GM10248 (cell line): Measurements from ENCODE around the gene BUD13.
A peak's percentile ranks its signal among the peaks of the same experiment; 100 is the strongest.
"Not testable (repeated sequence)": the region's sequence is repeated elsewhere in the genome, so short reads cannot be mapped to it uniquely, and the experiment has no call there.

ENCODE experiments used
- CTCF ChIA-PET: fragments of 300-600 bp; sonication (Branson Sonifier 250); formaldehyde crosslinking; extraction: SDS; loops from one replicate; lab custom pipeline; 2021; ENCODE audit warnings: antibody characterized with exemption; lab: Yijun Ruan, JAX
- POLR2A ChIA-PET: fragments of 350-650 bp; sonication (Branson Sonifier 250); formaldehyde crosslinking; extraction: SDS; loops from one replicate; lab custom pipeline; 2020; ENCODE audit warnings: antibody characterized with exemption; lab: Yijun Ruan, JAX
- DNase-seq: peaks from one replicate; pipeline ENCODE4 v3.0.0; 2012; ENCODE audit errors: extremely low spot score
- TF ChIP-seq, protein P1 (sequence below): IDR thresholded peaks from 2 replicates; pipeline ENCODE4 v1.5.1; 2012; ENCODE audit warnings: mild to moderate bottlenecking, low read depth; ENCODE audit errors: extremely low read depth, missing control alignments, control extremely low read depth

BUD13 gene

DNA sequence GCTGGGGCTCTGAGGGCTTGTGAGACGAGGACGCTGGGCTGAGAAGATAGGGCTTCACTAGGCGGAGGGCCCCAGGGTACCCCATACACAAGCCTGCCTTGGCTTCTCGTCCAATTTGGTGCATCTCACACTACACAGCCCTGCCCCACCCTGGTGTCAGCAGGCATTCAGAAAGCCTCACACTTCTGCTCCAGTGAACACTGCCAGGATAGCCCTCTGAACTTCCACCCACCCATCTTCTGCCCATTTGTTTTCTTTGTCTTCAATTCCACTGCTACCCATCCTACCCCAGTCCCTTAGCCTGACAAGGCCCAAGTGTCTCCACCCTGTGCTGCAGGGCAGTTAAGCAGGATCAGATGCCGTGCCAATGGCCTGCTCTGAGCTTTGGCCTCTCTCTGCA, 1.9 kb upstream of the BUD13 start:
- POLR2A ChIA-PET: no interaction called here

DNA sequence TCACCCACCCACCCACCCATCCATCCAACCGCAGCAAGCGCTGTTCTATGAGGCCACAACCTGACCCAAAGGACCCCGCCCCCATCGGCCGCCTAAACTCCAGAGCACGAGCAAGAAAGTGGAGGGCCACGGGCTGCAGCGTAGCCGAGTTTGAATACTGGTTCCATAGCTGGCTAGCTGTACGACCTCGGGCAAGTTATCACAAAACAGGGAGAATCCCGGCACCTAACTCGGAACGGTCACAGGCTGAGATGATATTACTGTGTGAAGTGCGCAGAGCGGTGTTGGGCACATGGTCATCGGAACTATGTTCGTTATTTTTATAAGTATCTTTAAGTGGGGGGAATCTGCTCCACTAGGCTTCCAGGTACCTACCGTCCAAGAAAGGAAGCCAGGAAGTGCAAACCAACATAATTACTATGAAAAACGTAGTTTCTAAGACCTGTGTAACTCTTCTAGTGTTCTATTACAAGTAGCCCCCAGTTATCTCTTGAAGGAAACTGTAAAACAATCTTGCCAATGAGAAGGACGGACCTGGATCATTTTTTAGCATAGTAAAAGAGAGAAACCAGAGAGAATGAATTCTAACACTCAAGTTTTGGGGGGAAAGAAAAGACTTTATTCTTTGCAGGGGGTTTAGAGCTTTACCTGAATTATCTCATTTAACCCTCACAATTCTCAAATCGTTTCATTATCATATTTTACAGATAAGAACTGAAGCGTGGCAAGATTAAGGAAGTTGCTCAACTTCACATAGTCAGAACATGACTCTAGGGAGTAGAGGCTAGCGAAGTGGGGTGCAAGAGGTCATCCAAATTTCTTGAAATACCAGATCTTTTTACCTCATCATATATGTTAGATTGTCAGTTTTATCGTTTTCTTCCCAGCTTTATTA, 663 bp upstream of the BUD13 start:
- TF ChIP-seq, protein P1, sequence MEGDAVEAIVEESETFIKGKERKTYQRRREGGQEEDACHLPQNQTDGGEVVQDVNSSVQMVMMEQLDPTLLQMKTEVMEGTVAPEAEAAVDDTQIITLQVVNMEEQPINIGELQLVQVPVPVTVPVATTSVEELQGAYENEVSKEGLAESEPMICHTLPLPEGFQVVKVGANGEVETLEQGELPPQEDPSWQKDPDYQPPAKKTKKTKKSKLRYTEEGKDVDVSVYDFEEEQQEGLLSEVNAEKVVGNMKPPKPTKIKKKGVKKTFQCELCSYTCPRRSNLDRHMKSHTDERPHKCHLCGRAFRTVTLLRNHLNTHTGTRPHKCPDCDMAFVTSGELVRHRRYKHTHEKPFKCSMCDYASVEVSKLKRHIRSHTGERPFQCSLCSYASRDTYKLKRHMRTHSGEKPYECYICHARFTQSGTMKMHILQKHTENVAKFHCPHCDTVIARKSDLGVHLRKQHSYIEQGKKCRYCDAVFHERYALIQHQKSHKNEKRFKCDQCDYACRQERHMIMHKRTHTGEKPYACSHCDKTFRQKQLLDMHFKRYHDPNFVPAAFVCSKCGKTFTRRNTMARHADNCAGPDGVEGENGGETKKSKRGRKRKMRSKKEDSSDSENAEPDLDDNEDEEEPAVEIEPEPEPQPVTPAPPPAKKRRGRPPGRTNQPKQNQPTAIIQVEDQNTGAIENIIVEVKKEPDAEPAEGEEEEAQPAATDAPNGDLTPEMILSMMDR: no peak
- DNase-seq: peak; percentile 44
- CTCF ChIA-PET: interaction anchor here (2.7 to 5.1 kb wide), 2 partner anchors 16 to 31 kb away, joined by 9 to 53 read pairs; partner anchors contain the start of genes APOA5 and ZPR1
- POLR2A ChIA-PET: interaction anchor here (1.4 kb wide), 1 partner anchor 13 kb away, joined by 3 read pairs; no protein-coding TSS in a partner anchor

More for the DNA sequence above, 1.9 kb upstream of the BUD13 start:
- TF ChIP-seq, protein P1: no peak
- CTCF ChIA-PET: interaction anchor here (5.1 kb wide), 1 partner anchor 14 kb away, joined by 53 read pairs; the partner anchor contains the start of genes APOA5 and ZPR1
- no peak for DNase-seq

DNA sequence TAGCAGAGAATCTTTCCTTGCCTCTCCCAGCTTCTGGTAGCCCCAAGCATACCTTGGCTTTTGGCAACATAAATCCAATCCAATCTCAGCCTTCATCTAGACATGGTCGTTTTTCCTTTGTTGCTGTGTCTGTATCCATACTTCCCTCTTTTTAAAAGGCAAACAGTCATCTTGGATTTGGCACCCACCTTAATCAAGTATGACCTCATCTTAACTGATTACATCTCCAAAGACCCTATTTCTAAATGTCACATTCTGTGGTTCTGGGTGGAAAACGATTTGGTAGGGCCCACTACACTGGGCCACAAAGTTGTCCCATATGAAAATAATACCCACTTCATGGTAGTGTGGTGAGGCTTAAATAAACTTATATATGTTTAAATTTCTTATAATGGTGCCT, 852 bp downstream of the BUD13 start:
- CTCF ChIA-PET: interaction anchor here (0.9 to 5.1 kb wide), 5 partner anchors 16 to 335 kb away, joined by 3 to 53 read pairs (median 5); partner anchors contain the start of genes APOA5 and ZPR1
- TF ChIP-seq, protein P1: no peak
- no peak for DNase-seq

DNA sequence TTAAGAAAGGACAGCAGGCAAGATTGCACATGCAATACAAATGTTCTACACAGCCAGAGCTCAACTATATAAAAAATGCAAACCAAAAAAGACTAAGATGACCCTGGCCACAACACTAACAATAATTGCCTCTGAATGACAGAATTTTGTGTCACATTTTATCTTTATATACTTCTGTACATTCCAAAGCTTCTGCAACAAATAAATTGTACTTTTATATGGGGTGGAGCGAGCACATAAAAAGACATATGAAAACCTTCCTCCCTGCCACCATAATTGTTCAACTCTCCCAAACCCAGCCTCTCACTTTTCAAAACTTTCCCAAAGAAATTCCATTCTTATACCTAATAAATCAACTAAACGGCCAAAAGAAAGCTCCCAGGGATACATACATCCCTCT, 10.7 kb downstream of the BUD13 start:
- CTCF ChIA-PET: interaction anchor here (1.0 to 2.4 kb wide), 5 partner anchors 15 to 465 kb away, joined by 3 to 5 read pairs (median 3); no protein-coding TSS in a partner anchor
- TF ChIP-seq, protein P1: no peak
- DNase-seq: no peak
- POLR2A ChIA-PET: no interaction called here

More for the DNA sequence above, 852 bp downstream of the BUD13 start:
- POLR2A ChIA-PET: no interaction called here

DNA sequence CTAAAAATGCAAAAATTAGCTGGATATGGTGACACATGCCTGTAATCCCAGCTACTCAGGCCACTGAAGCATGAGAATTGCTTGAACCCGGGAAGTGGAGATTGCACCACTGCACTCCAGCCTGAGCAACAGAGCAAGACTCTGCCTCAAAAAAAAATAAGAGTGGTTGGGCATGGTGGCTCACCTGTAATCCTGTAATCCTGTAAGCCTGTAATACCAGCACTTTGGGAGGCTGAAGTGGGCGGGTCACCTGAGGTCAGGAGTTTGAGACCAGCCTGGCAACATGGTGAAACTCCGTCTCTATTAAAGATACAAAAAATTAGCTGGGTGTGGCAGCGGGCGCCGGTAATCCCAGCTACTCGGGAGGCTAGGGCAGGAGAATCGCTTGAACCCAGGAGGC, 16.7 kb downstream of the BUD13 start:
- POLR2A ChIA-PET, DNase-seq: not testable (repeated sequence)
- CTCF ChIA-PET: interaction anchor here (1.2 to 12.2 kb wide), 5 partner anchors 13 to 20 kb away, joined by 3 to 97 read pairs (median 4); no protein-coding TSS in a partner anchor

DNA sequence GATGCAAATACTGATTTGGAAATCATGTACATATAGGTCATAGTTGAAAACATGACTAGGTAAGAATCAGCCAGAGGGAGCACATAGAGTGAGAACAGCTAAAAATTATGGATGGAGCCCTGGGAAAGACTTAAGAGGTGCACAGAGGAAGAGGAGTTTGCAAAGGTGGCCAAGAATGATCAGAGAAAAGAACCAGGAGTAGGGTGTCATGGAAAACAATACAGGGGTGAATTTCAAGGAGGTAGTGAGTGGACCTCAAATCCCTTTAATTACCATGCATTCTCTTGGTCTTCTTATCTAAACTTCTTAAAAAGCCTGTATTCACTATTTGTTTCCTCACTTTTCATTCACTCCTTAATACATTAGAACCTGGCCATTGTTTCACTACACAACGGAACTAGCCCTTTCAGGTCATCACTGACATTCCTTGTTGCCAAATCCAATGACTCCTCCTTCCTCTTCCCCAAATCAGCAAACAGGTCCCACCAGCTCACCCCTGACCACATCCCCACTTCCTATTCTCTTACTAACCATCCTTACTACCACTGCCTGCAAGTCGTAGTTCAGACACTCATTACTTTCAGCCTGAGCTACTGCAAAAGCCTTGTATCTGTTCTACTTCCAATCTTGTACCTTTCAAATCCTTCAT, 22.6 kb downstream of the BUD13 start:
- POLR2A ChIA-PET: no interaction called here
- TF ChIP-seq, protein P1: no peak
- CTCF ChIA-PET: interaction anchor here (1.0 to 12.2 kb wide), 4 partner anchors 8 to 15 kb away, joined by 3 to 97 read pairs (median 12); no protein-coding TSS in a partner anchor
- DNase-seq: no peak
